HG02763 (cell line): ENCODE results near the gene PDE6H.

Experiments used
- ATAC-seq: cut with Tn5 transposase; IDR thresholded peaks from one replicate; pipeline ENCODE4 v1.9.1; 2021; ENCODE audit warnings: mild to moderate bottlenecking, moderate library complexity; ENCODE audit not compliant: unreplicated experiment

Gene PDE6H

GRCh38 chr12:14999021-14999694 lies 26.3 kb downstream of the PDE6H start:
- no peak for ATAC-seq

- no peak for ATAC-seq
These were observed 27.0 kb downstream of the PDE6H start for GRCh38 chr12:14999695-15000365.

- no peak for ATAC-seq
These were observed 27.7 kb downstream of the PDE6H start for GRCh38 chr12:15000575-15000974.

GRCh38 chr12:15001733-15002382 lies 29.0 kb downstream of the PDE6H start:
- no peak for ATAC-seq

GRCh38 chr12:15004421-15004820 lies 31.6 kb downstream of the PDE6H start:
- ATAC-seq: no peak

- no peak for ATAC-seq
These were observed 32.2 kb downstream of the PDE6H start for GRCh38 chr12:15005064-15005463.

GRCh38 chr12:15007551-15007950 lies 34.7 kb downstream of the PDE6H start:
- ATAC-seq: no peak

GRCh38 chr12:15011162-15011561 lies 38.3 kb downstream of the PDE6H start:
- ATAC-seq: no peak

GRCh38 chr12:15013634-15014179 lies 40.9 kb downstream of the PDE6H start:
- no peak for ATAC-seq

GRCh38 chr12:15014708-15015107 lies 41.9 kb downstream of the PDE6H start:
- ATAC-seq: no peak

- ATAC-seq: no peak
These were observed 42.3 kb downstream of the PDE6H start for GRCh38 chr12:15015121-15015520.

GRCh38 chr12:15020156-15020555 lies 47.3 kb downstream of the PDE6H start:
- no peak for ATAC-seq
